Activated naive CD4-positive, alpha-beta T cell treated with anti-CD3 and anti-CD28 coated beads, Interleukin-2, amount 50 U/mL, for 16 hours (primary cell): ENCODE measurements around the gene NRF1.

Experiments used
- DNase-seq: peaks from one replicate; pipeline ENCODE4 v3.0.0-alpha.2; 2020

The NRF1 gene

GRCh38 chr7:129742256-129742655 is 130.7 kb downstream of the NRF1 start:
- DNase-seq = no peak

GRCh38 chr7:129746857-129747529 is 135.5 kb downstream of the NRF1 start:
- DNase-seq = no peak

GRCh38 chr7:129748356-129749109 is 137.0 kb downstream of the NRF1 start:
- DNase-seq = no peak

- no peak for DNase-seq
These were observed 138.6 kb downstream of the NRF1 start for GRCh38 chr7:129750091-129750490.

GRCh38 chr7:129750501-129750900 is 139.0 kb downstream of the NRF1 start:
- DNase-seq = no peak

- DNase-seq = no peak
These were observed 140.4 kb downstream of the NRF1 start for GRCh38 chr7:129751916-129752315.

- DNase-seq = no peak
These were observed 141.2 kb downstream of the NRF1 start for GRCh38 chr7:129752760-129753159.

GRCh38 chr7:129754406-129754805 is 142.9 kb downstream of the NRF1 start:
- no peak for DNase-seq

- DNase-seq = no peak
These were observed 146.5 kb downstream of the NRF1 start for GRCh38 chr7:129757991-129758390.

GRCh38 chr7:129762387-129762969 is 151.0 kb downstream of the NRF1 start:
- no peak for DNase-seq

- DNase-seq = no peak
These were observed 152.9 kb downstream of the NRF1 start for GRCh38 chr7:129764247-129765084.

GRCh38 chr7:129765352-129765751 is 153.8 kb downstream of the NRF1 start:
- DNase-seq = no peak

- DNase-seq = no peak
These were observed 155.8 kb downstream of the NRF1 start for GRCh38 chr7:129767120-129768015.

GRCh38 chr7:129768614-129769399 is 157.3 kb downstream of the NRF1 start:
- DNase-seq = no peak

- DNase-seq = no peak
These were observed 157.9 kb downstream of the NRF1 start for GRCh38 chr7:129769400-129769774.

GRCh38 chr7:129769866-129770808 is 158.6 kb downstream of the NRF1 start:
- DNase-seq = no peak

GRCh38 chr7:129771201-129771927 is 159.8 kb downstream of the NRF1 start:
- DNase-seq = no peak

GRCh38 chr7:129771928-129772479 is 160.5 kb downstream of the NRF1 start:
- no peak for DNase-seq

- DNase-seq = no peak
These were observed 161.2 kb downstream of the NRF1 start for GRCh38 chr7:129772646-129773280.
